H54 (cell line): ENCODE data around the gene CYBC1.
"Not testable (repeated sequence)": the region's sequence is repeated elsewhere in the genome, so short reads cannot be mapped to it uniquely, and the experiment has no call there.

Experiments
- DNase-seq: peaks from one replicate; pipeline ENCODE4 v3.0.0; 2011; ENCODE audit warnings: low spot score, mixed read lengths; ENCODE audit not compliant: insufficient read length
- FAIRE-seq: peaks from 3 replicates; lab custom pipeline; 2011; peaks lifted over from hg19 to GRCh38; lab: Jason Lieb, UNC
- POLR2A ChIP-seq: IDR thresholded peaks from 2 replicates; pipeline ENCODE4 v1.6.1; 2011; ENCODE audit warnings: low read depth, mild to moderate bottlenecking, low read length

CYBC1 gene

GRCh38 chr17:82424001-82424862 is 26.3 kb downstream of the CYBC1 start:
- DNase-seq: peak; percentile 51
- FAIRE-seq: no peak
- no peak for TF ChIP-seq POLR2A

GRCh38 chr17:82419540-82419939 is 31.0 kb downstream of the CYBC1 start:
- FAIRE-seq: no peak
- TF ChIP-seq POLR2A: no peak
- DNase-seq: no peak

DNA sequence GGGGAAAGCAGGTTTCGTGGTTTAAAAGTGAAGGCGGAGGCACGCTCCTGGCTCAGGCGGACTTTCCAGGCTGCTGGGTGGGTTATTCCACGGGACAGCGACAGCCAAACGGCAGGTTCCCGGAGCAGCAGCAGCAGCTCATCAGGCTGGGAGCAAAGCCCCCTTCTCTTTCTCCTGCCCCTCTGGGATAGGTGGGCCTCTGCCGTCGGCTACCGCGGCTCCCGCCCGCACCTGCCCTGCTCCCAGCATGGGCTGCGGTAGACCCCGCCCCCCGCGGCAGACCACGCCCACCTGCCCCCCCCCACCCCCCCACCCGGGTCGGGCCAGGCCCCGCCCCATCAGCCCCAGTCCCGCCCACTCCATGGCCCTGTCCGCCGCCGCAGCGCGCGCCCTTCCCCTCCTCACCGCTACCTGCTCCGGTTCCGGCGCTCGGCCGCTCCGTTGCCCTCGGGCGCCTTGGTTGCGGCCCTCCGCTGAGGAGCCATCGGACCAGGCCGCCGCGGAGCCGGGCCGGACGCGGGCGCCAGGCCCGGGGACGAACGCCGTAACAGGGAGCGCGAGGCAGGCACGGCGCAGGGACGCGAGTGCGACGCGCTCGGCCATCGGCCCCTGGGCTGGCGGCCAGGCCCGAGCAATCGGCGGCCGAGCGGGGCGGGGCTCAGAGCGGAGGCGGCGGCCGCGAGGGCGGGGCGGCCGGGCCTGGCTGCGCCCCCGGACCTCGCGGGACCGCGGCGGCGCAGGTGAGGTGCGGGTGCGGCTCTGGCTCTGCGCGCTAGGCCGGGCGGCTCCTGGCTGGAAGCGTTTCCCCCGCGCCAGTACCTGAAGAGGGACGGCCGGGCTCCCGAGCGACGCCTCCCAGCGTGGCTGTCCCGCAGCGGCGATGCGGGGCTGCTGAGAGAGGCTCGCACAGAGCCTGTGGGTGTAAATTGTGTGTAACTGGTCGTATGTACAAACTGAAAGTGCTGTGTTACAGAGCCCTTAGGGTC is 32.3 kb downstream of the CYBC1 start, which contains the start of the genes HEXD and OGFOD3:
HEXD (plus strand) TSS at position 347 of the 986 bp plus-strand sequence. CDS start 1,453 bp downstream, outside the sequence.
OGFOD3 (minus strand) TSS at position 586 of the 986 bp plus-strand sequence; CDS start at position 485, 101 bp downstream.
- DNase-seq: peak; percentile 82
- peak; percentile 87 for TF ChIP-seq POLR2A
- no peak for FAIRE-seq

DNA sequence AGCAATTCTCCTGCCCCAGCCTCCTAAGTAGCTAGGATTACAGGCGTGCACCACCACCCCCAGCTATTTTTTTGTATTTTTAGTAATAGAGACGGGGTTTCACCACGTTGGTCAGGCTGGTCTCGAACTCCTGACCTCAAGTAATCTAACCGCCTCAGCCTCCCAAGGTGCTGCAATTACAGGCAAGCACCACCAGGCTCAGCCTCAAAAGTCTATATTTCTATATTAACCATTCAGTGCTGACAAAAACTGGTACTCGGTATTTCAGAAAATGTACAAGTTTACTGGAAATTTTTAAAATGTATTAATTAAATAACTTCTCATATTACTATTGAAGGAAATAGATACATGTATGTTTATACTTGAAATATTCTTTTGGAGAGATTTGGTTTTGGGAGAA is 33.8 kb downstream of the CYBC1 start:
- no peak for TF ChIP-seq POLR2A
- no peak for DNase-seq
- FAIRE-seq: no peak

DNA sequence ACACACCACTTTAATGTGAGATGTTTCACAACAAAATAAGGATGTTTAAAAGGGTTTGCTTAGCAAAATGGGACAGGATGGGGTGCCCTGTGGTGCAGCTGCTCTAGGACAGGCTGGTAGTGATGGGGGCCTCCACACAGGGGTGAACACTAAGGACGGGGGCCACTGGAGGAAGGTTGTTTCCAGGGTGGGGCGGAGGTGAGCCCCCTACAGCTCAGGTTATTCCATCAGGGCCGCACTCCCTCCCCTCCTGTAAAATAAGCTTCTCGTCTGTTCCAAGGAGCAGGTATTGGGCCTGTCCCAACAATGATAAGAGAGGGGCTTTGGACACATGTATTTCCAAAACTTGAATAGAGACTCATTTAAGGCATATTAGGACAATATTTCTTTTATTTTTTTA is 34.3 kb downstream of the CYBC1 start:
- FAIRE-seq: no peak
- no peak for DNase-seq
- no peak for TF ChIP-seq POLR2A

GRCh38 chr17:82415786-82416185 is 34.8 kb downstream of the CYBC1 start:
- DNase-seq (no peak), FAIRE-seq (no peak)
- no peak for TF ChIP-seq POLR2A

- DNase-seq (no peak), FAIRE-seq (no peak)
- TF ChIP-seq POLR2A: no peak
These were observed 35.2 kb downstream of the CYBC1 start for GRCh38 chr17:82415336-82415735.

DNA sequence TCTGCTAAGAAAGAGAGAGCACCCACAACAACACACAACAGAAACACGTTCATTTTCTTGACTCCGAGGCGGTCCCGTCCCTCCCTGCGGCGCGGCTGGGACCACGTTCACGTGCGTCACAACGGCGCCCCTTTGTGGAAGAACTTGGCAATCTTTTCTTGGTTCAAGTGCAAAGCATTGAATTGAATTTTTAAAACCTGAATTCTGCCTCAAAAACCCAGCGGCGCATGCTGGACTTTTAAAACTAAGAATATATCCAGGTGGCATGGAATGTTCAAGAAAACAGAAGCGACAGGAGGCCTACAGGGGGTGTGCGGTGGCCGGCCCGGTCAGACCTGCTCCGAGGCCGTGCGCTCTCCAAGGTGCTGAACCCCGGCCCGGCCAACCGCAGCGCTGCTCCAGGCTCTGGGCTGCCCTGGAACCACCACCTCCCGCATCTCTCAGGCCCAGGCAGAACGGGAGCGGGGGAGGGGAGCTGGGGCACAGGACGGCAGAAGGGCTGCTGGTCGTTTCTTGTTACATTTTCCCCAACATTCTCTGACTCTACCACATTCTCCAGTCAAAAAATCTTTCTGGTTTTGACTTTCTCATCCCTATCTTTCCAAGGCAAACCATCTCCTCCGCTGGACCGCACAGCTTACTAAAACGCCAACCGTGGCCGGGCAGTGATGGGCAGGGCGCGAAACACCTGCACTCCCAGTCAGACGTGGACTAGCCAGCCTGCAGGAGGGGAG is 35.8 kb downstream of the CYBC1 start:
- no peak for FAIRE-seq
- no peak for TF ChIP-seq POLR2A
- DNase-seq: peak; percentile 67

GRCh38 chr17:82412535-82413520 is 37.7 kb downstream of the CYBC1 start:
- no peak for TF ChIP-seq POLR2A
- no peak for DNase-seq
- FAIRE-seq: no peak

DNA sequence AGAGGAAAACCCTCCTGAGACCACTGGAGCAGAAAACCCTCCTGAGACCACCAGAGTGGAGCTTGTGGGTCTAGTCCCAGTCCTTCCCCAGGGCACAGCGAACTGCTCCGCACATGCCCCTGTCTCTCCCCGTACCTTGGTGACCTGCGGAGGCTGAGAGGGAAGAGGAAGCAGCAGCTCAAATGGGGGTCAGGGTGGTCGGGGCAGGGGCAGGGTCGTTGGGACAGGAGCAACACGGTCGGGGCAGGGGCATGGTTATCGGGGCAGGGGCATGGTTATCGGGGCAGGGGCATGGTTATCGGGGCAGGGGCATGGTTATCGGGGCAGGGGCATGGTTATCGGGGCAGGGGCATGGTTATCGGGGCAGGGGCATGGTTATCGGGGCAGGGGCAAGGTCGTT is 38.5 kb downstream of the CYBC1 start:
- not testable (repeated sequence) for DNase-seq, FAIRE-seq

DNA sequence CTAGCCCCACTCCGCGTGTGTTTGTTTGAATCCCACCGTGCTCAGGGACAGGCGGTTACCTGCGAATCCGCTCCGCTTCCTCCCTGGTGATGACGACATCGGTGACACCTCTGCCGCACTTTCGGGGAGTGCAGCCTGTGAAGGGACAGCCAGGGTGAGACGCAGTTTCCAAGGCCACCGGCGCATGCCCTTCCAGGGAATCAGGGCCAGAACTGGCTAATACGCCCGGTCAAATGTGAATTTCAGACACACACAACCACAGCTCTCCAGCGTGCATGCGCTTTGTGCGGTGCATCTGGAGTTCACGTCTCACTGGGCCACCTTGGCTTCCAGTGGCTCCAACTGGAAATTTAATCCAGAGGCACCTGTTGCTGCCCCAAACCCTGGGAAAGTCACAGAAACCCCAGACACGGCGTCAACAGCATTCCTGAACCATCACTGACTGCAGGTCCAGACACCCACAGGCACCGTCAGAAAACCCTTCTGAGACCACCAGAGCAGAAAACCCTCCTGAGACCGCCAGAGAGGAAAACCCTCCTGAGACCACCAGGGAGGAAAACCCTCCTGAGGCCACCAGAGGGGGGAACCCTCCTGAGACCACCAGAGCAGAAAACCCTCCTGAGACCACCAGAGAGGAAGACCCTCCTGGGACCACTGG is 39.0 kb downstream of the CYBC1 start:
- DNase-seq: no peak

More for the DNA sequence above, 39.0 kb downstream of the CYBC1 start:
- no peak for FAIRE-seq
- no peak for TF ChIP-seq POLR2A
